A549 (cell line): ENCODE measurements around the gene IDH3B. TPM values are rescaled to one million over a fixed set of nuclear protein-coding genes. Genes with fewer than 3 reads are reported as not detected.

ENCODE experiments used
- ATAC-seq, 2 experiments: fragments of 200-7000 bp in 1 of 2; fragments of >200 bp in 1 of 2; cut with Nextera tagmentation in 1 of 2; cut with Tn5 transposase in 1 of 2; 3 replicates each; pipeline versions ENCODE4 v1.8.0 to v1.9.1; 2018 to 2020; ENCODE audit warnings: mild to moderate bottlenecking in 1 of 2, moderate library complexity in 1 of 2
- CTCF ChIA-PET: fragments of 300-600 bp; sonication (Branson Sonifier 250); formaldehyde crosslinking; extraction: SDS; loops from one replicate; lab custom pipeline; 2021; ENCODE audit warnings: antibody characterized with exemption, inconsistent platforms; lab: Yijun Ruan, JAX
- POLR2A ChIA-PET: fragments of 350-600 bp; formaldehyde crosslinking; extraction: SDS; loops from one replicate; lab custom pipeline; 2021; ENCODE audit warnings: antibody characterized with exemption, inconsistent platforms; lab: Yijun Ruan, JAX
- DNase-seq, 2 experiments: peaks; one replicate each; pipeline versions ENCODE4 v3.0.0 to v3.0.0-alpha.2; 2011 to 2016; ENCODE audit warnings: low read depth in 1 of 2, low spot score in 1 of 2
- FAIRE-seq: peaks from 2 replicates; lab custom pipeline; 2011; peaks lifted over from hg19 to GRCh38; lab: Jason Lieb, UNC
- H3K27ac ChIP-seq, 2 experiments: fragments of >200 bp; sonication (Bioruptor Twin); formaldehyde crosslinking; 3 replicates each; pipeline ENCODE4 v1.5.1; 2016 to 2017
- H3K4me1 ChIP-seq: fragments of >200 bp; sonication (Bioruptor Twin); formaldehyde crosslinking; 3 replicates; pipeline ENCODE4 v1.6.1; 2016
- H3K4me2 ChIP-seq: fragments of >200 bp; sonication (Bioruptor Twin); formaldehyde crosslinking; 3 replicates; pipeline ENCODE4 v1.6.1; 2016
- H3K4me3 ChIP-seq: fragments of >200 bp; sonication (Bioruptor Twin); formaldehyde crosslinking; 3 replicates; pipeline ENCODE4 v1.5.1; 2016
- H3K9me3 ChIP-seq: fragments of >200 bp; sonication (Bioruptor Twin); formaldehyde crosslinking; 3 replicates; pipeline ENCODE4 v1.6.1; 2016
- BCL3 ChIP-seq: fragments of >200 bp; sonication (Bioruptor Twin); formaldehyde crosslinking; IDR thresholded peaks from 3 replicates; pipeline ENCODE4 v1.6.1; 2016
- BHLHE40 ChIP-seq: IDR thresholded peaks from 2 replicates; pipeline ENCODE4 v1.6.1; 2012; ENCODE audit warnings: low read depth, low read length, inconsistent platforms
- CHD4 ChIP-seq: fragments of 200-600 bp; sonication (generic); IDR thresholded peaks from 2 replicates; pipeline ENCODE4 v1.6.1; 2016; ENCODE audit warnings: antibody characterized with exemption, mild to moderate bottlenecking, borderline replicate concordance
- CTCF ChIP-seq: fragments of >200 bp; sonication (Bioruptor Twin); formaldehyde crosslinking; IDR thresholded peaks from 3 replicates; pipeline ENCODE4 v1.5.1; 2016
- E2F6 ChIP-seq: IDR thresholded peaks from 2 replicates; pipeline ENCODE4 v1.6.1; 2012; ENCODE audit warnings: low read depth, borderline replicate concordance
- EP300 ChIP-seq, 2 experiments: fragments of >200 bp; sonication (Bioruptor Twin); formaldehyde crosslinking; IDR thresholded peaks; 2 replicates in 1 of 2; 3 replicates in 1 of 2; pipeline ENCODE4 v1.6.1; 2016 to 2017
- FOSB ChIP-seq: fragments of 250-450 bp; sonication (Bioruptor Pico); IDR thresholded peaks from 2 replicates; pipeline ENCODE4 v1.5.0; 2020; ENCODE audit warnings: mild to moderate bottlenecking, moderate library complexity
- FOSL2 ChIP-seq, 2 experiments: fragments of 450-650 bp in 1 of 2; fragments of >200 bp in 1 of 2; sonication (Bioruptor Twin) in 1 of 2; formaldehyde crosslinking; IDR thresholded peaks; 2 replicates each; pipeline versions ENCODE4 v1.5.0 to v1.6.1; 2016 to 2020; ENCODE audit warnings: mild to moderate bottlenecking in 1 of 2, moderate library complexity in 1 of 2
- FOXS1 ChIP-seq: fragments of 250-450 bp; sonication (Bioruptor Pico); IDR thresholded peaks from 2 replicates; pipeline ENCODE4 v1.5.0; 2020; ENCODE audit warnings: mild to moderate bottlenecking, moderate library complexity
- GATA3 ChIP-seq: IDR thresholded peaks from 2 replicates; pipeline ENCODE4 v1.6.1; 2012; ENCODE audit warnings: borderline replicate concordance
- HDAC2 ChIP-seq: fragments of 200-600 bp; sonication (generic); IDR thresholded peaks from 2 replicates; pipeline ENCODE4 v1.6.1; 2016
- HOXB5 ChIP-seq: fragments of 250-450 bp; sonication (Bioruptor Pico); IDR thresholded peaks from 2 replicates; pipeline ENCODE4 v1.5.0; 2020; ENCODE audit warnings: mild to moderate bottlenecking, moderate library complexity
- JUN ChIP-seq, 2 experiments: fragments of >200 bp; sonication (Bioruptor Twin); formaldehyde crosslinking; IDR thresholded peaks; 2 replicates in 1 of 2; 3 replicates in 1 of 2; pipeline ENCODE4 v1.6.1; 2016 to 2017
- KDM5A ChIP-seq: fragments of 200-600 bp; sonication (generic); IDR thresholded peaks from 2 replicates; pipeline ENCODE4 v1.6.1; 2016; ENCODE audit warnings: antibody characterized with exemption, mild to moderate bottlenecking
- MAX ChIP-seq: IDR thresholded peaks from 2 replicates; pipeline ENCODE4 v1.6.1; 2012
- NPAS2 ChIP-seq: fragments of 250-450 bp; sonication (Bioruptor Pico); IDR thresholded peaks from 2 replicates; pipeline ENCODE4 v1.8.0; 2022; ENCODE audit warnings: mild to moderate bottlenecking, moderate library complexity, borderline replicate concordance
- PBX3 ChIP-seq: IDR thresholded peaks from 2 replicates; pipeline ENCODE4 v1.6.1; 2012
- POLR2A ChIP-seq: IDR thresholded peaks from 2 replicates; pipeline ENCODE4 v1.6.1; 2012; ENCODE audit warnings: mild to moderate bottlenecking, low read length
- POLR2AphosphoS2 ChIP-seq: conservative IDR thresholded peaks from 2 replicates; pipeline ENCODE4 v1.6.1; 2012; ENCODE audit warnings: low read length, improper control_type of control experiment, inconsistent platforms
- RARB ChIP-seq: fragments of 250-450 bp; sonication (Bioruptor Pico); IDR thresholded peaks from 2 replicates; pipeline ENCODE4 v1.8.0; 2021; ENCODE audit warnings: mild to moderate bottlenecking, moderate library complexity
- REST ChIP-seq: fragments of 200-600 bp; sonication (generic); IDR thresholded peaks from 2 replicates; pipeline ENCODE4 v1.6.1; 2016; ENCODE audit warnings: antibody characterized with exemption, mild to moderate bottlenecking, moderate library complexity
- SMC3 ChIP-seq: fragments of >200 bp; sonication (Bioruptor Twin); formaldehyde crosslinking; IDR thresholded peaks from 3 replicates; pipeline ENCODE4 v1.6.1; 2018; ENCODE audit warnings: inconsistent platforms
- TFCP2L1 ChIP-seq: fragments of 250-450 bp; sonication (Bioruptor Pico); IDR thresholded peaks from 2 replicates; pipeline ENCODE4 v1.5.0; 2021; ENCODE audit warnings: mild to moderate bottlenecking
- TP53 ChIP-seq: fragments of 250-450 bp; sonication (Bioruptor Pico); IDR thresholded peaks from 2 replicates; pipeline ENCODE4 v1.5.0; 2021; ENCODE audit warnings: mild to moderate bottlenecking, moderate library complexity
- USF2 ChIP-seq: fragments of 450-650 bp; IDR thresholded peaks from 2 replicates; pipeline ENCODE4 v1.6.1; 2014; ENCODE audit warnings: antibody characterized with exemption
- ZC3H11A ChIP-seq: fragments of 450-650 bp; IDR thresholded peaks from 2 replicates; pipeline ENCODE4 v1.6.1; 2014; ENCODE audit warnings: antibody characterized with exemption, mild to moderate bottlenecking
- WGBS: methylation state at CpG from one replicate; pipeline ENCODE4 v1.1.6; 2017; ENCODE audit errors: missing lambda C conversion rate; 5-methylcytosine and 5-hydroxymethylcytosine counted together
- polyA plus RNA-seq, 4 experiments: library from polyadenylated mRNA; depleted of rRNA in 3 of 4; stranded (reverse); fragments of >200 nt; fragmentation: RNase III in 1 of 4; extraction: RNeasy Plus Mini Kit Qiagen cat#74134 plus additional on column Dnase treatment in 1 of 4; gene quantifications; 2 replicates in 3 of 4; 3 replicates in 1 of 4; pipeline ENCODE4 v1.2.3, GENCODE V29; 2011 to 2017

Gene IDH3B
- polyA plus RNA-seq, 2 of the 4 experiments (the other 2 are of a cell fraction), result 154 to 200 TPM

GRCh38 chr20:2658414-2659354 is 5.3 kb downstream of the IDH3B start:
- Histone ChIP-seq H3K4me3 (no peak overlapping the region), H3K4me1 (peaks cover 34% of the 10 kb centered on the region), H3K27ac (no peak overlapping the region), H3K9me3 (no peaks in the 10 kb centered on the region)
- peak; percentile 47 to 52 for ATAC-seq
- DNase-seq, result peak; percentile 40 to 52
- FAIRE-seq, result no peak
- POLR2A ChIA-PET, result no interaction called here
- 78% methylated on average over 13 of the region's 13 CpGs for WGBS
- CTCF ChIA-PET, result no interaction called here
- TF ChIP-seq JUN (IDR thresholded peaks at IDR 0.05), result peak; percentile 65 to 79; a peak in 3 of 5 replicates
- TF ChIP-seq RARB (CRISPR knock-in tag), result peak; percentile 15; the same call in 1 of the 2 replicates
- TF ChIP-seq TP53 (CRISPR knock-in tag), result peak; percentile 90; the same call in 1 of the 2 replicates
- no peak for TF ChIP-seq POLR2A
- TF ChIP-seq HDAC2, result no peak
- peak; percentile 92 for TF ChIP-seq POLR2AphosphoS2
- TF ChIP-seq EP300 (IDR thresholded peaks at IDR 0.05), result no peak
- TF ChIP-seq GATA3, result 0 out of 2 replicates have a peak, but pooled peaks have one; percentile 46
- TF ChIP-seq FOSB (CRISPR knock-in tag), result peak; percentile 83; the same call in 1 of the 2 replicates
- no peak for TF ChIP-seq USF2
- no peak for TF ChIP-seq HOXB5 (CRISPR knock-in tag)
- peak; percentile 72 for TF ChIP-seq PBX3
- TF ChIP-seq, all 56 proteins: peak for 7
- H3K4me2 ChIP-seq, result no peak overlapping the region

- DNase-seq, result no peak
- POLR2A ChIA-PET, result no interaction called here
- 94% methylated on average over 5 of the region's 5 CpGs for WGBS
- Histone ChIP-seq H3K9me3 (no peaks in the 10 kb centered on the region), H3K4me2 (no peak overlapping the region), H3K4me3 (no peak overlapping the region), H3K4me1 (peaks cover 28% of the 10 kb centered on the region), H3K27ac (no peak overlapping the region)
- FAIRE-seq, result peak; percentile 73
- no peak for ATAC-seq
- TF ChIP-seq ZC3H11A, result no peak
- TF ChIP-seq POLR2AphosphoS2, result no peak
- TF ChIP-seq CHD4, result no peak
- TF ChIP-seq BHLHE40, result no peak
- TF ChIP-seq CTCF, result no peak
- no peak for TF ChIP-seq BCL3
- TF ChIP-seq FOSL2 (IDR thresholded peaks at IDR 0.05), result no peak
- no peak for TF ChIP-seq FOSL2 (CRISPR knock-in tag; IDR thresholded peaks at IDR 0.05)
- no peak for TF ChIP-seq HDAC2
- TF ChIP-seq E2F6, result no peak
- no peak for TF ChIP-seq JUN (IDR thresholded peaks at IDR 0.05)
- TF ChIP-seq HOXB5 (CRISPR knock-in tag), result no peak
- TF ChIP-seq KDM5A, result no peak
- TF ChIP-seq MAX, result no peak
- TF ChIP-seq TP53 (CRISPR knock-in tag), result no peak
- TF ChIP-seq FOXS1 (CRISPR knock-in tag), result no peak
- no peak for TF ChIP-seq SMC3
- TF ChIP-seq REST, result no peak
- no peak for TF ChIP-seq TFCP2L1 (CRISPR knock-in tag)
- no peak for TF ChIP-seq NPAS2 (CRISPR knock-in tag)
- CTCF ChIA-PET, result interaction anchor here (3.7 kb wide), 1 partner anchor 11 kb away, joined by 19 read pairs; no protein-coding TSS in a partner anchor
Measured at GRCh38 chr20:2657674-2658073, 6.3 kb downstream of the IDH3B start.
